ENCODE measurements around the gene STX2.
"Not testable (repeated sequence)": the region's sequence is repeated elsewhere in the genome, so short reads cannot be mapped to it uniquely, and the experiment has no call there.

Gene STX2

GRCh38 chr12:130862161-130862560, 23.1 kb upstream of the STX2 start:
- no peak overlapping the region for H3K9ac ChIP-seq (ENCODE audit: low read depth, low read length)
- H3K27me3 ChIP-seq (ENCODE audit: control insufficient read depth, insufficient read depth, low read length): no peaks in the 10 kb centered on the region
- H3K9me3 ChIP-seq (ENCODE audit: control insufficient read depth, insufficient read depth, low read length): peaks cover under 1% of the 10 kb centered on the region
- H3K36me3 ChIP-seq (ENCODE audit: control insufficient read depth, insufficient read depth, low read length): no peaks in the 10 kb centered on the region
- no peak overlapping the region for H3K4me3 ChIP-seq (ENCODE audit: low read depth, low read length)
- H3K4me1 ChIP-seq (ENCODE audit: control insufficient read depth, insufficient read depth, low read length): no peaks in the 10 kb centered on the region

GRCh38 chr12:130860311-130860710, 21.3 kb upstream of the STX2 start:
- Histone ChIP-seq H3K9me3 (ENCODE audit: control insufficient read depth, insufficient read depth, low read length) (peaks cover 4% of the 10 kb centered on the region), H3K9ac (ENCODE audit: low read depth, low read length) (no peak overlapping the region), H3K4me3 (ENCODE audit: low read depth, low read length) (no peak overlapping the region), H3K4me1 (ENCODE audit: control insufficient read depth, insufficient read depth, low read length) (no peaks in the 10 kb centered on the region), H3K27me3 (ENCODE audit: control insufficient read depth, insufficient read depth, low read length) (no peaks in the 10 kb centered on the region), H3K36me3 (ENCODE audit: control insufficient read depth, insufficient read depth, low read length) (no peaks in the 10 kb centered on the region)

GRCh38 chr12:130859161-130859560, 20.1 kb upstream of the STX2 start:
- H3K4me1 ChIP-seq (ENCODE audit: control insufficient read depth, insufficient read depth, low read length): peaks cover 5% of the 10 kb centered on the region
- peaks cover 4% of the 10 kb centered on the region for H3K9me3 ChIP-seq (ENCODE audit: control insufficient read depth, insufficient read depth, low read length)

GRCh38 chr12:130858084-130858483, 19.0 kb upstream of the STX2 start:
- H3K4me1 ChIP-seq (ENCODE audit: control insufficient read depth, insufficient read depth, low read length): peaks cover 5% of the 10 kb centered on the region
- no peak overlapping the region for H3K9ac ChIP-seq (ENCODE audit: low read depth, low read length)
- H3K36me3 ChIP-seq (ENCODE audit: control insufficient read depth, insufficient read depth, low read length): no peaks in the 10 kb centered on the region
- no peaks in the 10 kb centered on the region for H3K27me3 ChIP-seq (ENCODE audit: control insufficient read depth, insufficient read depth, low read length)
- H3K9me3 ChIP-seq (ENCODE audit: control insufficient read depth, insufficient read depth, low read length): peaks cover 4% of the 10 kb centered on the region
- no peak overlapping the region for H3K4me3 ChIP-seq (ENCODE audit: low read depth, low read length)

More at GRCh38 chr12:130859161-130859560, 20.1 kb upstream of the STX2 start:
- Histone ChIP-seq H3K36me3 (ENCODE audit: control insufficient read depth, insufficient read depth, low read length) (no peaks in the 10 kb centered on the region), H3K9ac (ENCODE audit: low read depth, low read length) (no peak overlapping the region), H3K27me3 (ENCODE audit: control insufficient read depth, insufficient read depth, low read length) (no peaks in the 10 kb centered on the region), H3K4me3 (ENCODE audit: low read depth, low read length) (no peak overlapping the region)

- H3K27me3 ChIP-seq (ENCODE audit: control insufficient read depth, insufficient read depth, low read length): no peaks in the 10 kb centered on the region
- peaks cover 5% of the 10 kb centered on the region for H3K4me1 ChIP-seq (ENCODE audit: control insufficient read depth, insufficient read depth, low read length)
- H3K4me3 ChIP-seq (ENCODE audit: low read depth, low read length): no peak overlapping the region
- H3K9me3 ChIP-seq (ENCODE audit: control insufficient read depth, insufficient read depth, low read length): peaks cover 4% of the 10 kb centered on the region
- no peaks in the 10 kb centered on the region for H3K36me3 ChIP-seq (ENCODE audit: control insufficient read depth, insufficient read depth, low read length)
- no peak overlapping the region for H3K9ac ChIP-seq (ENCODE audit: low read depth, low read length)
These were observed 17.0 kb upstream of the STX2 start for GRCh38 chr12:130856088-130856487.

- H3K4me3 ChIP-seq (ENCODE audit: low read depth, low read length): no peak overlapping the region
- H3K9ac ChIP-seq (ENCODE audit: low read depth, low read length): no peak overlapping the region
- peaks cover 3% of the 10 kb centered on the region for H3K9me3 ChIP-seq (ENCODE audit: control insufficient read depth, insufficient read depth, low read length)
- H3K36me3 ChIP-seq (ENCODE audit: control insufficient read depth, insufficient read depth, low read length): no peaks in the 10 kb centered on the region
- H3K4me1 ChIP-seq (ENCODE audit: control insufficient read depth, insufficient read depth, low read length): peaks cover 14% of the 10 kb centered on the region
- no peaks in the 10 kb centered on the region for H3K27me3 ChIP-seq (ENCODE audit: control insufficient read depth, insufficient read depth, low read length)
These were observed 11.5 kb upstream of the STX2 start for GRCh38 chr12:130850418-130851021.

- Histone ChIP-seq H3K4me3 (ENCODE audit: low read depth, low read length) (no peak overlapping the region), H3K4me1 (ENCODE audit: control insufficient read depth, insufficient read depth, low read length) (peaks cover 14% of the 10 kb centered on the region), H3K27me3 (ENCODE audit: control insufficient read depth, insufficient read depth, low read length) (no peaks in the 10 kb centered on the region), H3K9me3 (ENCODE audit: control insufficient read depth, insufficient read depth, low read length) (peaks cover 3% of the 10 kb centered on the region), H3K9ac (ENCODE audit: low read depth, low read length) (no peak overlapping the region), H3K36me3 (ENCODE audit: control insufficient read depth, insufficient read depth, low read length) (no peaks in the 10 kb centered on the region)
These were observed 10.7 kb upstream of the STX2 start for GRCh38 chr12:130849561-130850417.

- H3K36me3 ChIP-seq (ENCODE audit: control insufficient read depth, insufficient read depth, low read length); H3K4me1 ChIP-seq (ENCODE audit: control insufficient read depth, insufficient read depth, low read length); H3K27me3 ChIP-seq (ENCODE audit: control insufficient read depth, insufficient read depth, low read length); H3K9ac ChIP-seq (ENCODE audit: low read depth, low read length); H3K9me3 ChIP-seq (ENCODE audit: control insufficient read depth, insufficient read depth, low read length); H3K4me3 ChIP-seq (ENCODE audit: low read depth, low read length): not testable (repeated sequence)
These were observed 9.8 kb upstream of the STX2 start for GRCh38 chr12:130848785-130849305.

- H3K9ac ChIP-seq (ENCODE audit: low read depth, low read length); H3K36me3 ChIP-seq (ENCODE audit: control insufficient read depth, insufficient read depth, low read length); H3K9me3 ChIP-seq (ENCODE audit: control insufficient read depth, insufficient read depth, low read length); H3K4me3 ChIP-seq (ENCODE audit: low read depth, low read length); H3K4me1 ChIP-seq (ENCODE audit: control insufficient read depth, insufficient read depth, low read length); H3K27me3 ChIP-seq (ENCODE audit: control insufficient read depth, insufficient read depth, low read length): not testable (repeated sequence)
These were observed 9.1 kb upstream of the STX2 start for GRCh38 chr12:130848105-130848504.

- Histone ChIP-seq H3K4me1 (ENCODE audit: control insufficient read depth, insufficient read depth, low read length) (peaks cover 9% of the 10 kb centered on the region), H3K4me3 (ENCODE audit: low read depth, low read length) (no peak overlapping the region), H3K36me3 (ENCODE audit: control insufficient read depth, insufficient read depth, low read length) (no peaks in the 10 kb centered on the region), H3K27me3 (ENCODE audit: control insufficient read depth, insufficient read depth, low read length) (no peaks in the 10 kb centered on the region), H3K9me3 (ENCODE audit: control insufficient read depth, insufficient read depth, low read length) (peaks cover 3% of the 10 kb centered on the region), H3K9ac (ENCODE audit: low read depth, low read length) (no peak overlapping the region)
These were observed 8.1 kb upstream of the STX2 start for GRCh38 chr12:130847112-130847511.

GRCh38 chr12:130846369-130846768, 7.3 kb upstream of the STX2 start:
- Histone ChIP-seq H3K4me3 (ENCODE audit: low read depth, low read length) (no peak overlapping the region), H3K36me3 (ENCODE audit: control insufficient read depth, insufficient read depth, low read length) (no peaks in the 10 kb centered on the region), H3K9me3 (ENCODE audit: control insufficient read depth, insufficient read depth, low read length) (peaks cover 3% of the 10 kb centered on the region), H3K9ac (ENCODE audit: low read depth, low read length) (no peak overlapping the region), H3K4me1 (ENCODE audit: control insufficient read depth, insufficient read depth, low read length) (peaks cover 9% of the 10 kb centered on the region), H3K27me3 (ENCODE audit: control insufficient read depth, insufficient read depth, low read length) (no peaks in the 10 kb centered on the region)

All from iPS-15b (cell line).